ENCODE results near the gene ETV1.

- no peak for TF ChIP-seq CTCF (IDR thresholded peaks at IDR 0.05; ENCODE audit: low read length)
- TF ChIP-seq EZH2 (optimal IDR thresholded peaks at IDR 0.05; ENCODE audit: low read depth, low read length) = no peak
These were observed 2.5 kb upstream of the ETV1 start for GRCh38 chr7:13991791-13992595.

Data from MM.1S (cell line).